Hepatocyte (in vitro differentiated cells): Measurements from ENCODE around the gene DCPS.

Experiments used
- EZH2 ChIP-seq: fragments of 200-600 bp; sonication (generic); IDR thresholded peaks from 2 replicates; pipeline ENCODE4 v1.6.1; 2016; ENCODE audit warnings: antibody characterized with exemption, mild to moderate bottlenecking, borderline replicate concordance
- EZH2phosphoT487 ChIP-seq: fragments of 200-600 bp; sonication (generic); IDR thresholded peaks from one replicate; pipeline ENCODE4 v1.6.1; 2018; ENCODE audit warnings: antibody characterized with exemption, mild to moderate bottlenecking, low read depth, moderate library complexity; ENCODE audit not compliant: unreplicated experiment, severe bottlenecking
- TF ChIP-seq, protein P1 (sequence below): fragments of 200-600 bp; sonication (generic); IDR thresholded peaks from 2 replicates; pipeline ENCODE4 v1.5.1; 2016; ENCODE audit warnings: antibody characterized with exemption, mild to moderate bottlenecking; ENCODE audit not compliant: poor library complexity

DNA sequence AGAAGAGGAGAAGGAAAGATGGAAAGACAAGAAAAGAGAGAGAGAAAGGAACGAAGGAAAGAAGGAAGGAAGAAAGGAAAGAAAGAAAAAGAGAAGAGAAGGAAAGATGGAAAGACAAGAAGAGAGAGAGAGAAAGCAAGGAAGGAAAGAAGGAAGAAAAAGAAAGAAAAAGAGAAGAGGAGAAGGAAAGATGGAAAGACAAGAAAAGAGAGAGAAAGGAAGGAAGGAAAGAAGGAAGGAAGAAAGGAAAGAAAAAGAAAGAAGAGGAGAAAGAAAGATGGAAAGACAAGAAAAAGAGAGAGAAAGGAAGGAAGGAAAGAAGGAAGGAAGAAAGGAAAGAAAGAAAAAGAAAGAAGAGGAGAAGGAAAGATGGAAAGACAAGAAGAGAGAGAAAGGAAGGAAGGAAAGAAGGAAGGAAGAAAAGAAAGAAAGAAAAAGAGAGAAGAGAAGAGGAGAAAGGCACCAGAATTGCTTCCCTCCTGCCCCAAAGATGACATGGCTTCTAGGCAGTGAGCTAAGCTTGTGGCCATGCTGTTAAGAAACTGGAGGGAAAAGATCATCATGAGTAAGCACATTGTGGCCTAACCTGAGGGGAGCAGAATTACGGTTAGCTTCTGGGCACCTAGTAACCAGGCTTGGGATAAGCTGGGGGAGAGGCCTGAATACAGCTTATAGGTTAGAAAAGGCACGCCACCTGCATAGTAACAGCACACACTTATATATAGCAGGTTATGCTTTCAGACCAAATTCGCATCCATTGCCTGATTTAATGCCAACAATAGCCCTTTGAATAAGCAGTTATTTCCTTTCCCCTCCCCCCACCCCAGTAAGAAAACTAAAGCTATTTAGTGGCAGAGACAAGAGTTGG, 49.3 kb downstream of the DCPS start:
- TF ChIP-seq, protein P1, sequence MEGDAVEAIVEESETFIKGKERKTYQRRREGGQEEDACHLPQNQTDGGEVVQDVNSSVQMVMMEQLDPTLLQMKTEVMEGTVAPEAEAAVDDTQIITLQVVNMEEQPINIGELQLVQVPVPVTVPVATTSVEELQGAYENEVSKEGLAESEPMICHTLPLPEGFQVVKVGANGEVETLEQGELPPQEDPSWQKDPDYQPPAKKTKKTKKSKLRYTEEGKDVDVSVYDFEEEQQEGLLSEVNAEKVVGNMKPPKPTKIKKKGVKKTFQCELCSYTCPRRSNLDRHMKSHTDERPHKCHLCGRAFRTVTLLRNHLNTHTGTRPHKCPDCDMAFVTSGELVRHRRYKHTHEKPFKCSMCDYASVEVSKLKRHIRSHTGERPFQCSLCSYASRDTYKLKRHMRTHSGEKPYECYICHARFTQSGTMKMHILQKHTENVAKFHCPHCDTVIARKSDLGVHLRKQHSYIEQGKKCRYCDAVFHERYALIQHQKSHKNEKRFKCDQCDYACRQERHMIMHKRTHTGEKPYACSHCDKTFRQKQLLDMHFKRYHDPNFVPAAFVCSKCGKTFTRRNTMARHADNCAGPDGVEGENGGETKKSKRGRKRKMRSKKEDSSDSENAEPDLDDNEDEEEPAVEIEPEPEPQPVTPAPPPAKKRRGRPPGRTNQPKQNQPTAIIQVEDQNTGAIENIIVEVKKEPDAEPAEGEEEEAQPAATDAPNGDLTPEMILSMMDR: no peak
- TF ChIP-seq EZH2phosphoT487 (no peak), EZH2 (no peak)
